SK-N-SH treated with all-trans-retinoic acid at 6 μM for 48 hours (cell line): ENCODE data around the gene PRF1.

ENCODE experiments used
- ARNTL ChIP-seq: fragments of 450-650 bp; formaldehyde crosslinking; IDR thresholded peaks from 2 replicates; pipeline ENCODE4 v1.5.0; 2020; ENCODE audit warnings: low read depth, mild to moderate bottlenecking, moderate library complexity, borderline replicate concordance
- CREB5 ChIP-seq: fragments of 250-450 bp; sonication (Bioruptor Pico); IDR thresholded peaks from 2 replicates; pipeline ENCODE4 v1.5.1; 2020; ENCODE audit warnings: low read depth, mild to moderate bottlenecking, moderate library complexity
- TCF4 ChIP-seq: fragments of 250-450 bp; sonication (Bioruptor Pico); IDR thresholded peaks from 2 replicates; pipeline ENCODE4 v1.8.0; 2021; ENCODE audit warnings: mild to moderate bottlenecking, moderate library complexity, borderline replicate concordance
- ZFP30 ChIP-seq: fragments of 450-650 bp; formaldehyde crosslinking; IDR thresholded peaks from 2 replicates; pipeline ENCODE4 v1.5.0; 2022; ENCODE audit warnings: mild to moderate bottlenecking, moderate library complexity
- ZNF565 ChIP-seq: fragments of 450-650 bp; formaldehyde crosslinking; conservative IDR thresholded peaks from 2 replicates; pipeline ENCODE4 v1.5.0; 2020; ENCODE audit warnings: low read depth, mild to moderate bottlenecking, moderate library complexity

GRCh38 chr10:70586348-70586930 is 16.1 kb downstream of the PRF1 start:
- TF ChIP-seq CREB5 (CRISPR knock-in tag) (no peak), ARNTL (CRISPR knock-in tag) (no peak), ZFP30 (CRISPR knock-in tag) (no peak), TCF4 (no peak), ZNF565 (CRISPR knock-in tag) (no peak)
